ENCODE measurements around the gene SGF29. TPM values are rescaled to one million over a fixed set of nuclear protein-coding genes. Genes with fewer than 3 reads are reported as not detected.
"Not testable (repeated sequence)": the region's sequence is repeated elsewhere in the genome, so short reads cannot be mapped to it uniquely, and the experiment has no call there.

Gene SGF29
- polyA plus RNA-seq, 3 donors, result 11.5 to 26.0 (median 22.6) TPM

DNA sequence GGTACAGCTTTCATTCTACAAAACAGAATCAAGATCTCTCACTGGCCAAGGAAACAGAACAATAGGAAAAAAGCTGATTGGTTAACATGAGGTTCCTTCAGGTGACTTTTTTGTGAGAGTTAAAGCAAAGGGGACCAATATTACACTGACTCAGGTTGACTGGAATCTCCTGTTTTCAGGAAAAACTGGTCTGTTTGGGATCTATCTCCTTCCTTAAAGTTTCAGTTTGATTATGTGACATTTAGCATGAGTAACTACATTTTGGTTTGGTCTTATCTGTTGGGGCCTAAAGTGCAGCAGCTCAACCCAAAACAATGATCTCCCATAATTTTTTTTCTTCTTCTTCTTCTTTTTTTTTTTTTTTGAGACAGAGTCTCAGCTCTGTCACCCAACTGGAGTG lies 24.6 kb upstream of the SGF29 start:
- DNase-seq, result no peak

DNA sequence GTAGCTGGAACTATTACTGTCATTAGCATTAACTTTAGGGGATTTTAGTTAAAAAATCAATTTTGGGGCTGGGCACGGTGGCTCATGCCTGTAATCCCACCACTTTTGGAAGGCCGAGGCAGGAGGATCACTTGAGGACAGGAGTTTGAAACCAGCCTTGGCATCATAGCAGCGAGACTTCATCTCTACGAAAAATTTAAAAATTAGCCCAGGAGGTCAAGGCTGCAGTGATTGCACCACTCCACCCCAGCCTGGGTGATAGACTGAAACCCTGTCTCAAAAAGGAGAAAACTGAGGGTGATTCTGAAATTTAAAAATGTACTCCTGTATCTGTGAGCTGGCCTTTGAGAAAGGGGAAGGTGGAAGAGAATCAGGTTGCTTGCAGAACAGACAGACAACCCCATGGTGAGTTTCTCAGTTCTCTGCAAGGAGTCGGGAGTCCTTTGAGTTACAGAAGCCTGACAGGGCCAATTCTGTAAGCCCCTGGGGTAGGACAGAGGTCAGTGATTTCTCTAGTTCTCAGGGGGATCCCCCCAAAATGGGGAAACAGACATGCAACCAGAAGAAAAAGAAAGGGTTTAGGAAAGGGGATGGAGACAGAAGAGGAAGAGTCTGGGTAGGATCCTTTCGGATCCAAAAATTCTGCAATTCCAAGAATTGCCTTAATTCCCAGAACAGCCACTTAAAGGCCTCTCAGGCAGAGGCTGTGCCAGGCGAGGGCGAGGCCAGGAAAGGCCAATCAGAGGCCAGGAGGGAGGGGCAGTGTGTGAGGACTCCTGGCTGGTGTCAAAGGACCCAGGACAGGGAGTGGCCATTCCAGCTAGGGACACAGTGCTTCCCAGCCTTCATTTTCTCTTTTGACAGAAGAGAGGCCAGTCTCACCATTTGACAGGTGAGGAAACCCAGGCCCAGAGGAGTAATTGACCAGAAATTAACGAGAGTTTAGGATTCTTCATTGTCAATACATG lies 21.7 kb upstream of the SGF29 start:
- no peak for DNase-seq

DNA sequence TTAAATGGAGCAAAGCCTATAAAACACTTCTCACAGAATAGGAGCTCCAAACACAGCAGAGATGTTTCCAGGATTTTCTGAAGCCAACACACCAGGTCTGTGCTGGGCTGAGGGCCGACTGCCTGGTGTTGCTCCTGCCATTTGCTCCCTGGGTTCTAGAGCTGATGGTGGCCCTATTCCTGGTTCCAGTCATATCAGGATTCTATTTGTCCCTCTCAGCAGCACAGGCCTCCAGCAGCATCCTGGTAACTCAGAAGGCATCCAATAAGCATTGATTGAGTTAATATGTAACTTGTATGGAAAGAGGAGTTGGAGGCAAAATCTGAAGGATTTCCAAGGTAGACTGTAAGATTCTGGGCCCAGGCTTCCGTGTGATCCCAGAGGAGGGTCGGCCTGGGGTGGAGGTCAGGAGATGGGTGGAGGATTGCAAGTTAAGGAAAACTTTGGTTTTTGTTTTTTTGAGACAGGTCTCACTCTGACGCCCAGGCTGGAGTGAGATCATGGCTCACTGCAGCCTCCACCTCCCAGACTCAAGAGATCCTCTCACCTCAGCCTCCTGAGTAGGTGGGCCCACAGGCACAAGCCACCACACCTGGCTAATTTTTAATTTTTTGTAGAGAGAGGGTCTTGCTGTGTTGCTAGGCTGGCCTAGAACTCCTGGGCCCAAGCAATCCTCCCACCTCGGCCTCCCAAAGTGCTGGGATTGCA lies 20.6 kb upstream of the SGF29 start:
- DNase-seq, result no peak

DNA sequence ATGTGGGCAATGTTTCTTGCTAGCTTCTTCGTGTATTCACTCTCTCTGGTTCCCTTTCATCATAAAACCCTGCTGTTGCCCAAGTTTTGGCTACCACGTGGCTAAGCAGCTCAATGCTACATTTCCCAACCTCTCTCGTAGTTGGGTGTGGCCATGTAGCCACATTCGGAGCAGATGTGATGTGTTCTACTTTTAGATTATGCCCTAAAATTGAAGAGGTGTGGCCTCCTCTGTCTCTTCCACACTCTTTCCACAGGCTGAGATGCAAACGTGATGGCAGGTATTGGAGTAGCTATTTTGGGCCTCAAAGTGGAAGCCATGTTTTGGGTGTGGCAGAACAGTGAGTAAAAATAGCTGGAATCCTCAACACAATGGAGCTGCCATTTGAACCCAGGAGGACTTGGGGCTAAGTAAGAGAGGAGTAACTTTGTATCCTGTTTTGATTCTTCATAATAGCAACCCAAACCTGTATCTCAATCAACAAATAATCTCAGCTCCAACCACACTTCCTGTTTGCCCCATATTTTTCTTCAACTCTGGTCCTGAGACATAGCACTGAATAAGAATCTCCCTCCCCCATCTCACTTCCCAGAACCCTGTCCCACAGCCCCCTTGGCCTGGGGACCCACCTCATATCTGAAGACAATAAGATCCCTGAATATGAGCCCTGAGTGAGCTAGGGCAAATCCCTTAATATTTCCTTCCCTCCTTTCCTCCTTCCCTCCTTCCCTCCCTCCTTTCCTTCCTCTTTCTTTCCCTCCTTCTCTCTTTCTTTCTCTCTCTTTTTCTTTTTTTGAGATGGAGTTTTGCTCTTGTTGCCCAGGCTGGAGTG lies 19.0 kb upstream of the SGF29 start:
- DNase-seq, result no peak

DNA sequence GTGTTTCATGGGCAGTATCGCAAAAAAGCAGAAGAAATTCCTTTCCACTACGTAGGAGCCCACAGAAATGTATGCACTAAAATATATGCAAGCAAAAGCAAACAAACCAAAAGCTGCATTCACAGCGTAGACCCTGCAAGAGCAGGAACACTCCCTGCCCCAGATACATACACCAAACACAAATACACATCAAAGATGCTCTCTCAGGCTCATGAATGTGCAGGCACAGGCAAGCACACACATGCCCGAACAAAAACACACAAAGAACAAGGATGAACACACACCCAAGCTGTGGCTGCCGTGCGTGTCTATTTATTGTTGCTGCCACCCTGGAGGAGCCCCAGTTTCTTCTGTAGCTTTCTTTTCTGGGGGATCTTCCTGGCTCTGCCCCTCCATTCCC lies 16.6 kb upstream of the SGF29 start:
- DNase-seq, result no peak

DNA sequence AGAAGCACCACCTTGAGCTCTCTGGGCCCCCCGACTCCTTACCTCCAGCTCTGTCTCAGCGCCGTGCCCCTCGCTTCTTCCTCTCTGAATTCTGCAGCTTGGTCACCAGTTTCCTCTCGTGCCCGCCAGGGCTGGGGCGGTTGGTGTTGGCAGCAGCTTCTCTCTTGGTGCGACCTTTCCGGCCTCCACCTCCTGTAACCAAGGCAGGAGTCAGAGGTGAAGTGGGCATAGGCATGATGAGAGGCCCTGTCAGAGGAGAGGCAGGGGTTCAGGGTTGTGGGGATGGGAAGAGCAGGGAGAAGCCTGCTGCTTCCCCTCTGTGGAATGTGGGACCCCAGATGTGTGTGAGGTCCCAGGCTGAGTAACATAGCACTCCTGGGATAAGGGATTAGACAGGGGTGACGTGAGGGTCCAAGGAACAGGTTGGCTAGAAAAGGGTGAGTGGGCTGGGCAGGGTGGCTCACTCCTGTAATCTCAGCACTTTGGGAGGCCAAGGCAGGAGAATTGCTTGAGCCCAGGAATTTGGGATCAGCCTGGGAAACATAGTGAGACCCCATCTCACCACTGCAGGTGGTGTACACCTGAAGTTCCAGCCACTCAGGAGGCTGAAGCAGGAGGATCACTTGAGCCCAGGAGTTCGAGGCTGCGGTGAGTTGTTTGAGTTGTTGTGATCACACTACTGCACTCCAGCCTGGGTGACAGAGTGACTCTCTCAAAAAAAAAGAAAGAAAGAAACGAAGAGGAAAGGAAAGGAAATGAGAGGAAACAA lies 15.6 kb upstream of the SGF29 start:
- no peak for DNase-seq

DNA sequence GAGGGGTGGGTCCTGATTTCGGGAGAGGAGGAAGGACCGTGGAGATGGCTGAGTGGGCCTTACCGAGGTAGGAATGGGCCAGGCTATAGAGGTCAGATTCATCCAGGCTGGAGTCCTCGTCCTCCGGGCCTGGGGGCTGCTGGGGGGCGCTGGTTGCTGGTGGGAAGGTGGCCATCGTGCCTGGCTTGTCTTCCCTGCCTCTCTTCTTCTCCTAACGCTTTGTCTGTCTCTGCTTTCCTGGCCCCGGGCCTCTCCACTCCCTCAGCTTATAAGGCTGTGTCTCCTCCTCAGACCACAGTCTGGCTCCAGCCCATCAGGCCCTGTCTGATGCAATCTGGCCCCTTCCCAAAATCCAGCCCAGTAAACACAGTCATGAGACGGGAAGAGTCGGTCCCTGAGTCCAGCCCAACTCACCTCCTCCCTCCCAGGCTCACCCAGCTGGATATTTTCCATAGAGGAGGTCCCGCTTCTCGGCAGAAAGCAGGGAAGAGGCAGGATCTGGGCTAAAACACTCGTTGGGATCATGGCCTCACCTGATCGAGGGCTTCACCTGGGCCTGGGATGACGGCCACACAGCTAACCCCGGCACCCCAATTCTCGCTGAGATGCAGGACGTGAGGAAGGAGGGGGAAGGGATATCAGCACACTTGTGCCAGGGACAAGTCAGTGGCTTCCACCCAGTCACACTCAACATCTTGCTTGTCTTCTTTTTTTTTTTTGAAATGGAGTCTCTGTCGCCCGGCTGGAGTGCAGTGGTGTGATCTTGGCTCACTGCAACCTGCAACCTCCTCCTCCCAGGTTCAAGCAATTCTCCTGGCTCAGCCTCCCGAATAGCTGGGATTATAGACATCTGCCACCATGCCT lies 14.8 kb upstream of the SGF29 start, which contains the start of gene NUPR1:
Gene NUPR1, minus strand, starts transcription at position 242 of the 864 bp plus-strand sequence. Its CDS starts 67 bp downstream, at position 175.
- peak; percentile 60 for DNase-seq

DNA sequence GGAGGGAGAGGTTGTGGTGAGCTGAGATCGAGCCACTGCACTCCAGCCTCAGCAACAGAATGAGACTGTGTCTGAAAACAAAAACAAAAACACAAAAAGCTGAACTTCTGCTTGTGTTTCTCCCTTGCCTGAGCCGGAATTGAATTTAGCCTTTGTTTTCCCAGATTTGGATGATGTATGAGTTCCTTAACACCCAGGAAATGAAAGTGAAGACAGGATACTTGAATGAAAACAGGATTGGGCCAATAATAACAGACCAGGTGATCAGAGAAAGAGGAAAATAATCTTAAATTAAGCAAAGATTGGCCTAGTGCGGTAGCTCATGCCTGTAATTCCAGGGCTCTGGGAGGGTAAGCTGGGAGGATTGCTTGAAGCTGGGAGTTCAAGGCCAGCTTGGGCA lies 13.4 kb upstream of the SGF29 start:
- DNase-seq, result no peak

DNA sequence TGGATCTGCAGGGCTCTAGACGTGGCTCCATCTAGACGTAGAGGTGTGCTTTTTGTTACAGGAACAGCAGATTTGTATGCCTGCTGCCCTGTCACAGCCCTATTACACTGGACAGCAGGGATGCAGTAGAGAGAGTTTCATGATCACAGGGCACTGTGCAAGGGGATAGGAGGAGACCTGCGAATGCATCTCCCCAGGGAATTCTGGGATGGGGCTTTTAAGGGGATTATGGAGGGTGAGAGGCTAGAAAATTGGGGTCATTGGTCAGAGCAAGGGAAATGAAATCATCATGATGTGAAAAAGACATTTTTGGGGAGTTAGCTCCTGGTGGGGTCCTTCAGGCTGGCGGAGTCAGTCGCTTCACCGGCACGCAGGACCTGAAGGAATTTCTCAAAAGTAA lies 11.1 kb upstream of the SGF29 start:
- DNase-seq, result no peak

DNA sequence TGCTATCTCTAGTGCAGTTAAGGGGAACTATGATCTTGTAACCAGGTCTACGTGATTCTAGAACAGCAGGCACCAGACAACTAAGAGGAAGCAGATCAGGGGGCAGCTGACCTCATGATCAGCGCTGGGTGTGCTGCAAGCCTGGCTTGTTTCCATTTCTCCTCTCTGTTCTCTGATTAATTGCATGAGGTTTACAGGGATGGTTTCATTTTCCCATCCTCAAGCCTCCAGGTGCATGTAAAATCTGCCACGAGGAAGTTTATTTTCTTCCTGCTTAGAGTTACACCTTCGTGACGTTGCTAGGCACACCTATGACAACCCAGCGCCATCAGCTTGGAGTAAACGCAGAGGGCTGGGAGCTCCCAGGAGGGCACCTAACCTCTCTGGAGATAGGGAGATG lies 10.6 kb upstream of the SGF29 start:
- no peak for DNase-seq

DNA sequence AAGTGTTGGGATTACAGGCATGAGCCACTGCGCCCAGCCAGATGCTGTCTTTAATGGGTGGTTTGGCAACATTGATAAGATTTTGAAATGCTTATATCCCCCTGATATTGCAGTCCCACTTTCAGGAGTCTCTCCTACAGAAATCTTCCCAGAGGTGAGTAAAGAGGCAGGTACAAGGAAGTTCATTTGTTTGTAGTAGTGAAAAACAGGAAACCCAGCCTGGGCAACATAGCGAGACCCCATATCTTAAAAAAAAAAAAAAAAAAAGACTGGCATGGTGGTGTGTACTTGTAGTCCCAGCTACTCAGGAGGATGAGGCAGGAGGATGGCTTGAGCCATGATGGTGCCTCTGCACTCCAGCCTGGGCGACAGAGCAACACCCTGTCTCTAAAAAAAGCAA lies 8.7 kb upstream of the SGF29 start:
- no peak for DNase-seq

DNA sequence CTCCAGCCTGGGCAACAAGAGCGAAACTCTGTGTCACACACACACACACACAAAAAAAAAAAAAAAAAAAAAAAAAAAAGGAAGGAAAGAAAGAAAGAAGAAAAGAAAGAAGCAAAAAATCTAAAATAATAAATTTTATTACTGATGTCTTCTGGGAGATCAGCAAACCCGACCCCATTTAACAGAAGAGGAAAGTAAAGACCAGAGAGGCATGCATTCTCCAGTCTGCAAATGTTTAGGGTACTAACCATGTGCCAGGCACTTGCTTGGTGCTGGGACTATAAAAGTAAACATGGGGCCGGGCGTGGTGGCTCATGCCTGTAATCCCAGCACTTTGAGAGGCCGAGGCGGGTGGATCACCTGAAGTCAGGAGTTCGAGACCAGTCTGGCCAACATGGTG lies 7.8 kb upstream of the SGF29 start:
- not testable (repeated sequence) for DNase-seq

DNA sequence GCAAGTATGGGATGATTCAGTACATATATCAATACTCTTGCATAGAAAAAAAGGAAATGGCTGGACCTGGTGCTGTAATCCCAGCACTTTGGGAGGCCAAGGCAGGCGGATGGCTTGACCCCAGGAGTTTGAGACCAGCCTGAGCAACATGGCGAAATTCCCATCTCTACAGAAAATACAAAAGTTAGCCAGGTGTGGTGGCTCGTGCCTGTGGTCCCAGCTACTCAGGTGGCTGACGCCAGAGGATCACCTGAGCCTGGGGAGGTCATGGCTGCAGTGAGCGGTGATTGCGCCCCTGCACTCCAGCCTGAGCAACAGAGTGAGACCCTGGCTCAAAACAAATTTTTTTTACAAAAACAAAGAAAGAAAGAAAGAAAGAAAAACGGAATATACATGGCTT lies 7.1 kb upstream of the SGF29 start:
- no peak for DNase-seq

DNA sequence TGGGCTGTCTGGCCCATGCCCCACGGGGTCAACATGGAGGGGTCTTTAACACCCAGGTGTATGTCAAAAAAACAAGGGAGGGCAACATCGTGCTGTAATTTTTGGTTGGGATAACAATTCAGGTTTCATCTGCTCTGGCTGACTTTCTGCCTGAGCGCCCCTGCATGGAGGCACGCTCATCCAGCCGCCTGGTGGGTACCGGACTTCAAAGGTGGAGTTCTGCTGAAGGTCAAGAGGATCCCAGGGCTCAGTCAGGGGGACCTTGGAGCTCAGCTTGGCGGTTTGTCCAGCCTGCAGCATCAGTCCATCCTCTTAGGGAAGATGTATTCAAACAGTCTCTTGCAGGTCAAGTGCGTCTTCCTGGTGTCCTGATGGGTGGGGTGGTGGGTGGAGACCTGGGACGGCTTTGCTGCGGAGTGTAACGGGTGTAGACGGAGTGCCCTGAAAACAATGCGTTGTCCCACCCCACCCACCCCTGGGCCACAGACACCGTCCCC lies 5.4 kb upstream of the SGF29 start:
- no peak for DNase-seq

DNA sequence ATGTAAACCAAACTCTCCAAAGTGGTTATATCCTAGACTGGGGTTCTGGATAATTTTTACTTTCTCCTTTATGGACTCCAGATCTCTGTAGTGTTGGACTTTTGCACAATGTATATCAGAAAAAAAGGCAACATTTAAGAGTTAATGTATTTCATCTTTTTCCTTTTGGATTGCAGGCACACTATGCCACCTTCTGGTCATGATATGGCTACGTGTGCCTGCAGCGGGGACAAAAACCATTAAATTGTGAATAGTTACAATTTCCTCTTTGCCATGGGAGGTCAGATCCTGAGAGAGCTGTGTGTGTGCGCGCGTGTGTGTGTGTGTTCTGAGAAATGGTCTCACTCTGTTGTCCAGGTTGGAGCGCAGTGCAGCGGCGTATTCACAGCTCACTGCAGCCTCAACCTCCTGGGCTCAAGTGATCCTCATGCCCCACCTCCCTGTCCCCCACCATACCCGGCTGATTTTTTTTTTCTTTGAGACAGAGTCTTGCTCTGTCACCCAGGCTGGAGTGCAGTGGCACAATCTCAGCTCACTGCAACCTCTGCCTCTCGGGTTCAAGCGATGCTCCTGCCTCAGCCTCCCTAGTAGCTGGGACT lies 4.3 kb upstream of the SGF29 start:
- no peak for DNase-seq

DNA sequence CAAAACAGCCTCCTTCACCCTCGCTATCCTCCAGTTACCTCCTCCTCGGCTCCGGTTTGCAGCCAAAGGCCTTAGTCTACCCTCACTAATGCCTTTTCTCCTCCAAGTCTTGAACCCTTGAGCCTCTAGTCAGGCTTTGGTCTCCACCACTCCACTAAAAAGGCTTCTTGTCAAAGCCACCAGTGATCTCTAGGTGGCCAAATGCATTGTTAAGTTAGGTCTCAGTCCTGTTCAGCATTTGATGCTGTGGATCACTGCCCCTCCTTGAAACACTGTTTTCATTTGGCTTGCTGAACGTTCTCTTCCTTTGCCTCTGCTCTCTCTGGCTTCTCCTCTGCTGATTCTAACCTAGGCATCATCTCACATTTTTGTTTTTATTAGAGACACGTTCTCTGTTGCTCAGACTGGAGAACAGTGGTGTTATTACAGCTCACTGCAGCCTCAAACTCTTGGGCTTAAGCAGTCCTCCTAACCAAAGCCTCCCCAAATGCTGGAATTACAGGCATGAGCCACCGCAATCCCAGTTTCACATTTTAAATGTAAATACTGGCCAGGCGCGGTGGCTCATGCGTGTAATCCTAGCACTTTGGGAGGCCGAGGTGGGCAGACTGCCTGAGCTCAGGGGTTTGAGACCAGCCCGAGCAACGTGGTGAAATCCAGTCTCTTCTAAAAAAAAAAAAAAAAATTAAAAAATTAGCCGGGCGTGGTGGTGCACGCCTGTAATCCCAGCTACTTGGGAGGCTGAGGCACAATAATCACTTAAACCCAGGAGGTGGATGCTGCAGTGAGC lies 1.1 kb downstream of the SGF29 start:
- no peak for DNase-seq

DNA sequence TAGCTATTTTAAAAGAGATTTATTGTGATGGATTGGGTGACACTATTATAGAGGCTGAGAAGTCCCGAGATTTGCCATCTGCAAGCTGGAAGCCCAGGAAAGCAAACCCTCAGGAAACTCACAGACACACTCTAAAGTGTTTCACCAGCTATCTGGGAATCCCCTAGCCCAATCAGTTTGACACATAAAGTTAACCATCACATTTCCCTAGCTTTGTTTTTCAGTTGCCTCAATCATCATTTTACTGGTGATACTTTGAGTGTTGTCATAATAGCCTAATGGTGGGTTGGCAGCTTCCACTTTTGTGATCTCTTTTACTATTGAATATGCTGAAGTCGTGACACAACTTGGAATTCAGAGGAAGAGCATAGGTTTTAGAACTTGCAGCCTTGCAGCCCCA lies 1.8 kb downstream of the SGF29 start:
- DNase-seq, result no peak

DNA sequence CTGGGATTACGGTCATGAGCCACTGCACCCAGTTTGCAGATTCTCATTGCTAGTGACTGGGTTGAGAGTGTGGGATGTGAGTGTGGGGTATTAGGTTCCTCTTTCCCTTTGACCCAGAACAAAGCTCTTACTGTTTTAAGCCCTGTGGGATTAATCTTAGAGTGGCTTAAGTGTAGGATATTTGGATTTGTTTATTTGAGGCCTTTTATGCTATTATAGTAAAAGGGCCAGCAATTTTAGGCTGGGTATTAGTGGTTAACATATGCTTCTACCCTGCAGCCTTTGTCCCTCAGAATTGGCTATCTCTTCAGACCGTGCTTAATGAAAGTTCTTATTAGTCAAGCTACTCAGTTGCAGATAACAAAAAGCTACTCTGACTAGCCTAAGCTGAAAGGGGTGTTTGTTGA lies 3.2 kb downstream of the SGF29 start:
- DNase-seq, result no peak

DNA sequence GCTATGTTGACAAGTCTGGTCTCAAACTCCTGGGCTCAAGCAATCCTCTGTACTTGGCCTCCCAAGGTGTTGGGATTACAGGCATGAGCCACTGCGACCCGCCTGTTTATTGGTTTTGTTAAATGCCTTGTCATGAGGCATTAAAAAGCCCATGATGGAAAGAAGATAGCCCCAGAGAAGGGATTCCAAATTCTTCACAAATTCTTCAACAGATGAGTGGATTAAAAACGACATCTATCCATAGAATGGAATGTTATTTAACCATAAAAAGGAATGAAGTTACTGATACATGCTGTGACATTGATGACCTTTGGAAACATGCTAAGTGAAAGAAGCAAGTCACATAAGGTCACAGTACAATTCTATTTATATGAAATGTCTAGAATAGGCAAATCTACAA lies 4.7 kb downstream of the SGF29 start:
- DNase-seq, result no peak

Data from renal pelvis (tissue), 4 donors.